ENCODE measurements around the gene PLCB1.
"Not testable (repeated sequence)": the region's sequence is repeated elsewhere in the genome, so short reads cannot be mapped to it uniquely, and the experiment has no call there.

Gene PLCB1

GRCh38 chr20:8639112-8639778 is 507.2 kb downstream of the PLCB1 start:
- Histone ChIP-seq H3K9me2 (ENCODE audit: low read depth, low read length) (no peaks in the 10 kb centered on the region), H2AFZ (ENCODE audit: low read length) (no peak overlapping the region), H3K4me1 (ENCODE audit: insufficient read depth, low read length, severe bottlenecking) (no peaks in the 10 kb centered on the region), H3K9me3 (ENCODE audit: low read length) (no peaks in the 10 kb centered on the region), H3K9ac (ENCODE audit: low read length) (no peak overlapping the region), H3K27ac (ENCODE audit: low read depth, low read length, poor library complexity, severe bottlenecking) (no peak overlapping the region), H3K4me3 (ENCODE audit: low read depth, low read length, poor library complexity, severe bottlenecking) (no peak overlapping the region), H3F3A (ENCODE audit: insufficient read depth, low read length) (no peaks in the 10 kb centered on the region), H3K36me3 (ENCODE audit: insufficient read depth, low read length) (no peaks in the 10 kb centered on the region; the same call in 1 of the 2 replicates), H4K20me1 (ENCODE audit: insufficient read depth, low read length) (no peaks in the 10 kb centered on the region), H3K79me2 (ENCODE audit: insufficient read depth, low read length) (no peaks in the 10 kb centered on the region), H3K27me3 (ENCODE audit: insufficient read depth, low read length) (no peaks in the 10 kb centered on the region), H3K4me2 (ENCODE audit: low read length) (no peak overlapping the region)
- TF ChIP-seq CTCF (IDR thresholded peaks at IDR 0.05; ENCODE audit: low read length) (no peak), EZH2 (IDR thresholded peaks at IDR 0.05; ENCODE audit: borderline replicate concordance, low read length) (no peak)

GRCh38 chr20:8640461-8640860 is 508.4 kb downstream of the PLCB1 start:
- H3K4me2 ChIP-seq (ENCODE audit: low read length): no peak overlapping the region
- H3K4me1 ChIP-seq (ENCODE audit: insufficient read depth, low read length, severe bottlenecking): no peaks in the 10 kb centered on the region
- TF ChIP-seq EZH2 (IDR thresholded peaks at IDR 0.05; ENCODE audit: borderline replicate concordance, low read length): no peak
- TF ChIP-seq CTCF (IDR thresholded peaks at IDR 0.05; ENCODE audit: low read length): no peak
- no peaks in the 10 kb centered on the region for H3K9me3 ChIP-seq (ENCODE audit: low read length)
- no peak overlapping the region for H3K9ac ChIP-seq (ENCODE audit: low read length)
- no peak overlapping the region for H2AFZ ChIP-seq (ENCODE audit: low read length)
- H4K20me1 ChIP-seq (ENCODE audit: insufficient read depth, low read length): no peaks in the 10 kb centered on the region
- no peaks in the 10 kb centered on the region; the same call in 1 of the 2 replicates for H3K36me3 ChIP-seq (ENCODE audit: insufficient read depth, low read length)
- no peak overlapping the region for H3K4me3 ChIP-seq (ENCODE audit: low read depth, low read length, poor library complexity, severe bottlenecking)
- H3K79me2 ChIP-seq (ENCODE audit: insufficient read depth, low read length): no peaks in the 10 kb centered on the region
- H3K9me2 ChIP-seq (ENCODE audit: low read depth, low read length): no peaks in the 10 kb centered on the region
- H3K27me3 ChIP-seq (ENCODE audit: insufficient read depth, low read length): no peaks in the 10 kb centered on the region
- H3K27ac ChIP-seq (ENCODE audit: low read depth, low read length, poor library complexity, severe bottlenecking): no peak overlapping the region
- no peaks in the 10 kb centered on the region for H3F3A ChIP-seq (ENCODE audit: insufficient read depth, low read length)

- Histone ChIP-seq H3K4me1 (ENCODE audit: insufficient read depth, low read length, severe bottlenecking) (no peaks in the 10 kb centered on the region), H2AFZ (ENCODE audit: low read length) (no peak overlapping the region), H4K20me1 (ENCODE audit: insufficient read depth, low read length) (no peaks in the 10 kb centered on the region), H3K4me3 (ENCODE audit: low read depth, low read length, poor library complexity, severe bottlenecking) (no peak overlapping the region), H3K9ac (ENCODE audit: low read length) (no peak overlapping the region), H3K9me3 (ENCODE audit: low read length) (no peaks in the 10 kb centered on the region), H3K4me2 (ENCODE audit: low read length) (no peak overlapping the region), H3K27ac (ENCODE audit: low read depth, low read length, poor library complexity, severe bottlenecking) (no peak overlapping the region), H3F3A (ENCODE audit: insufficient read depth, low read length) (no peaks in the 10 kb centered on the region), H3K36me3 (ENCODE audit: insufficient read depth, low read length) (no peaks in the 10 kb centered on the region; the same call in 1 of the 2 replicates), H3K27me3 (ENCODE audit: insufficient read depth, low read length) (no peaks in the 10 kb centered on the region), H3K79me2 (ENCODE audit: insufficient read depth, low read length) (no peaks in the 10 kb centered on the region), H3K9me2 (ENCODE audit: low read depth, low read length) (no peaks in the 10 kb centered on the region)
- TF ChIP-seq EZH2 (IDR thresholded peaks at IDR 0.05; ENCODE audit: borderline replicate concordance, low read length) (no peak), CTCF (IDR thresholded peaks at IDR 0.05; ENCODE audit: low read length) (no peak)
Measured at GRCh38 chr20:8642247-8642646, 510.2 kb downstream of the PLCB1 start.

- not testable (repeated sequence) for H3K27ac ChIP-seq (ENCODE audit: low read depth, low read length, poor library complexity, severe bottlenecking); H3K9me3 ChIP-seq (ENCODE audit: low read length); H3K9me2 ChIP-seq (ENCODE audit: low read depth, low read length); H3F3A ChIP-seq (ENCODE audit: insufficient read depth, low read length); H3K9ac ChIP-seq (ENCODE audit: low read length); H3K4me2 ChIP-seq (ENCODE audit: low read length); H2AFZ ChIP-seq (ENCODE audit: low read length); H3K4me1 ChIP-seq (ENCODE audit: insufficient read depth, low read length, severe bottlenecking); H3K27me3 ChIP-seq (ENCODE audit: insufficient read depth, low read length); H3K79me2 ChIP-seq (ENCODE audit: insufficient read depth, low read length); H3K36me3 ChIP-seq (ENCODE audit: insufficient read depth, low read length); H3K4me3 ChIP-seq (ENCODE audit: low read depth, low read length, poor library complexity, severe bottlenecking); H4K20me1 ChIP-seq (ENCODE audit: insufficient read depth, low read length)
Measured at GRCh38 chr20:8644468-8644867, 512.4 kb downstream of the PLCB1 start.
